Fibroblast of skin of scalp (primary cell): ENCODE results near the gene TEPSIN.
"Not testable (repeated sequence)": the region's sequence is repeated elsewhere in the genome, so short reads cannot be mapped to it uniquely, and the experiment has no call there.

Experiments
- DNase-seq: peaks from one replicate; pipeline ENCODE4 v3.0.0-alpha.2; 2013

Gene TEPSIN

GRCh38 chr17:81235822-81236740 lies 2.8 kb downstream of the TEPSIN start:
- no peak for DNase-seq

GRCh38 chr17:81234940-81235821 lies 3.7 kb downstream of the TEPSIN start:
- DNase-seq, result no peak

- DNase-seq, result no peak
Measured at GRCh38 chr17:81234506-81234855, 4.4 kb downstream of the TEPSIN start.

GRCh38 chr17:81233811-81234505 lies 4.9 kb downstream of the TEPSIN start:
- no peak for DNase-seq

- DNase-seq, result no peak
Measured at GRCh38 chr17:81233316-81233715, 5.5 kb downstream of the TEPSIN start.

GRCh38 chr17:81232616-81233241 lies 6.1 kb downstream of the TEPSIN start:
- DNase-seq, result no peak

- DNase-seq, result no peak
Measured at GRCh38 chr17:81231766-81232581, 6.9 kb downstream of the TEPSIN start.

GRCh38 chr17:81231121-81231645 lies 7.7 kb downstream of the TEPSIN start:
- DNase-seq, result no peak

GRCh38 chr17:81230043-81230820 lies 8.6 kb downstream of the TEPSIN start:
- no peak for DNase-seq

- no peak for DNase-seq
Measured at GRCh38 chr17:81229666-81229920, 9.3 kb downstream of the TEPSIN start.

- no peak for DNase-seq
Measured at GRCh38 chr17:81228834-81229665, 9.8 kb downstream of the TEPSIN start.

GRCh38 chr17:81228420-81228819 lies 10.4 kb downstream of the TEPSIN start:
- no peak for DNase-seq

- DNase-seq, result not testable (repeated sequence)
Measured at GRCh38 chr17:81227630-81228029, 11.2 kb downstream of the TEPSIN start.

GRCh38 chr17:81223762-81224130 lies 15.1 kb downstream of the TEPSIN start:
- no peak for DNase-seq

- DNase-seq, result peak; percentile 99
Measured at GRCh38 chr17:81222906-81223761, 15.7 kb downstream of the TEPSIN start, which contains the start of gene CEP131. TSS of gene CEP131 (minus strand) at chr17:81222965. CDS start at chr17:81220056, 2,909 bp downstream.

GRCh38 chr17:81222620-81222905 lies 16.3 kb downstream of the TEPSIN start:
- no peak for DNase-seq

- DNase-seq, result no peak
Measured at GRCh38 chr17:81221842-81222619, 16.8 kb downstream of the TEPSIN start.

- DNase-seq, result no peak
Measured at GRCh38 chr17:81221371-81221841, 17.4 kb downstream of the TEPSIN start.
